ENCODE data around the gene CENPM. TPM values are rescaled to one million over a fixed set of nuclear protein-coding genes. Genes with fewer than 3 reads are reported as not detected.

The CENPM gene
- polyA plus RNA-seq, 1 donor = 15.6 TPM

DNA sequence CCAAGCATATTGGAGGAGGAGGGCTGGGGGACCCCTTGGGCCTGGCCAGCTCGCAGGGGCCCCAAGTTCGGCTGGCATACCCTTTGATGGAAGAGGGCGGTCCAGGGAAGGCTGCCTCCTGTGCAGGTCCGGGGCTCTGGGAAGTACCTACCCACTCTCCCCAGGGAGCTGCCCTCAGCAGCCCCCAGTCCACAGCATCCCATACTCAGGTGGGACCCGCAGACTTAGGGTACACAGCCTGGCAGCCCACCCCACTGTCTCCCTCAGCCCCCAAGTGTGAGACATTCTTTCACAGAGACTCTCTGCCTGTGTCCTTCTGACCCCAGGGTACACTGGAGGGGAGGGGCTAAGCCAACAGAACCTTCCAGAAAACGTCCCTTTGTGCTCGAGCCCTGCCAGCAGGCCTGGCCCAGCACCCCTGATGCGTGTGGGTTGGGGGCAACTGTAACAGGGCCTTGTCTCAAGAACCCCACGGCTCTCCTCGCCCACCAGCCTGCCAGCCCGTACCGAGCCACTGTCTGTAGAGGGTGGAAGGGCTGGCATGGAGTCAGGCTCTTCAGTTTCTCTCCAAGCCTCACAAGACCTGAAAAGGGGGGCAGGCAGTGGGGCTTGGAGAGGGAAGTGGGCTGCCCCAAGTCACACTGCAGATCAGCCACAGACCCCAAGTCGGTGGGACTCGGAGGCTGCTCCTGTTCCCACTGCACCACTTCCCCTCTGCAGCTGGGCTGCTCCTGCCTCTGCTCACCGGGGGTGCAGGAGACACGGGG is 13.4 kb downstream of the CENPM start:
- no peak for DNase-seq

DNA sequence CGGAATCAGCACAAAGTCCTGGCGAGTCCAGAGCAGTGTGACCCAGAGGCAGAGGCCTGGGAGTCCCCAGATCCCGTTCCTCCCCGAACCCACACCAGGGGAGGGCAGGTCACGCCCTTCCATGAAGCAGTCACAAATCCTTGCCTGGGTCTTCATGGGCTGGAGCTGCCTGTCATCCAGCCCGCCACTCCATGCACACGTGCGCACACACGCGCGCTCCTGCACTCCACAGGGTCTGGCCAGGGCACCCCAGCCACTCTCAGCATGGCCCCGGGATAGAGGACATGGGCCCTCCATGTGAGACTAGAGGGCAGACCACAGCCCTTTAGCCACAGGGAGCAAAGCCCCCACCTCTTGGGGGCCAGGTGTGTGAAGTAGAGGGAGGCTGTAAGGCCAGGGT is 14.6 kb downstream of the CENPM start:
- no peak for DNase-seq

DNA sequence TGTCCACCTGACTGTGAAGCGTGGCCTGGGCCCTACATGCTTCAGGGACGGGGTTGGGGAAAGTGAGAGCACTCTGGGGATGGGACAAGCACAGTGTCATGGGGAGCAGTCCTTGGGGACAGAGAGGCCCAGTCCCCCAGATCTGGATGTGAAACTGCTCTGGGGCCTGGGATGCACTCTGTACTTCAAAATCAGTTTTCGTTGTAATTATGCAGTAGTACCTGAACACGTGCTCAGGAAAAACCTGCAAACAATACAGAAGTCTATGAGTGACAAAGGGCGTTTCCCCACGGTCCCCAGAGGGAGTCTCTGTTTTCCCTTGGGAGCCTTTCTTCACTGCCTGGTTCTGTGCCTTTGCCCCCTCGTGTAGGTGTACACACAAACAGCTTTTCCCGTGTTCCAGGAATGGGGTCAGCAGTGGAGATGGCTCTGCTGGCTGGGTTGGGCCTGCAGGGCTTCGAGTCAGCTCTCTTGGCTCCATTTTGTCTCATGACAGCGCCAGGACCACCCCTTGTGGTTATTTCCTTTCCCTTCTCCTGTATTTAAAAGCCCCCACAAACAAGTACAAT is 15.2 kb downstream of the CENPM start:
- DNase-seq = no peak

DNA sequence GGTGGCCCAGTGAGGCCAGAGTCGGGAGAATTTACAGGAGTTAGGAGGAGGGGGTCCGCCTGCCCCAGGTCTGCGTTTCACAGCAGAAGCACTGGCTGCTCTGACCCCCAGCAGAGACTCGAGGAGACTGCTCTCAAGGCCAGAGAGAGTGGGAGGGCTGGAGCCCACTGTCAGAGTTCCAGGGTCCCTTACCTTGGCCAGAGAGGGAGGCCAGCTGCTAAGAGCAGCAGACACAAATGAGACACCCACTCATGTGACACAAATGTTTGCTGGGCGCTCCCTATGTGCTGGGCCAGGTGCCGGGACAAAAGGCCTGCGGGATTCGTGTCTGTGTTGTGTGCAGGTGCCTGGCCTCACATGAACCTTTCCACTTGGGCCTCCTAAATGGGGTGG is 17.5 kb downstream of the CENPM start:
- no peak for DNase-seq

DNA sequence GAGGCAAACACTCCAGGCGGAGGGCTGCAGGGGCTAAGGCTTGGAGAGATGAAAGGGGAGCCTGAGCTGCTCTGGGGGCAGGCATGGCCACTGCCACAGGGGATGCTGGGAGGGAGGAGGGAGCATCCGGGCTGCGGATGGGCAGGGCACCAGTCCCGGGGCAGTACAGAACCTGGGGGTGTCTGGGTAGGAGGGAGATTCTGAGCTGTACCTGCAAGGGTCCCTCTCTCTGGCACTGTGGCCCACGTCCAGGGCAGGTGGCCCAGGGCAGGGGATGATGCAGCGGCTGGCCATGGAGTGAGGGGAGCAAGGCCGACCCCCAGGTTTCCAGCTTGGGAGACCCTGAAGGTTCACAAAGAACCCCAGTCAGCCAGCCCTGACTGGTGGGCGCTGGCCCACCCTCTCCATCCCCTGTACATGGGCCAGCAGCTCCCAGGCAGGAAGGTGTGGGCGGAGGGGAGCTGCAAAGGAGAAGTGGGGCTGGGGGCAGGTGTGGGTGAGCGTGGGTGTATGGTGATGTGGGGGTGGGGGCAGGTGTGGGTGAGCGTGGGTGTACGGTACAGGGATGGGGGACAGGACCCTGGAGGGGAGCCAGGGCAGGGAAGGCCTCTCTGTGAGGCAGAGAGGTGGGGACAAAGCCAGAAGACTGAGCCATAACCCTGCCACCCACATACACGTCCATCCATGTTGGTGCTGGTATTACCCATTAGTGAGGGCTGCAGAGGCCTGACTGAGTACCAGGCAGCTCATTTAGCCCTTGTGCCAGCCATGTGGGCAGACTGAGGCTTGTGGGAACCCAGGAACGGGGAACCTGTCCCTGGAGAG is 18.1 kb downstream of the CENPM start:
- DNase-seq = no peak

DNA sequence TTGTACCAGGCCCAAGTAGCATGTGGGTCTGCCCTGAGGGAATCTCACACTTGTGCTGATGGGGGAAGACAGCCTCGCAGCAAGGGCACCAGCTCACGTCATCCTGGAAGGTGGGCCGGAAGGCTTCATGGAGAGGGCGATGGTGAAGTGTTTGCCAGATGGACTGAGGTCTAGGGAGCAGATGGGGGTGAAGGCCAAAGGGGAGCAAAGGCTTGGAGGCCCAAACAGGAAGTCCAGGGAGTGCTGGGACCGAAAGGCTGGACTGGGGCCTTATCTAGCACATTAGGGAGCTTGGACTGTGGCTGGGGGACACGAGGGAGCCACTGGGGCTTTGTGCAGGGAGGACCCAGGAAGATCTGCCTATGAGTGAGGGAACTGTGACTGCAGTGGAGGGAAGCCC is 19.1 kb downstream of the CENPM start:
- no peak for DNase-seq

DNA sequence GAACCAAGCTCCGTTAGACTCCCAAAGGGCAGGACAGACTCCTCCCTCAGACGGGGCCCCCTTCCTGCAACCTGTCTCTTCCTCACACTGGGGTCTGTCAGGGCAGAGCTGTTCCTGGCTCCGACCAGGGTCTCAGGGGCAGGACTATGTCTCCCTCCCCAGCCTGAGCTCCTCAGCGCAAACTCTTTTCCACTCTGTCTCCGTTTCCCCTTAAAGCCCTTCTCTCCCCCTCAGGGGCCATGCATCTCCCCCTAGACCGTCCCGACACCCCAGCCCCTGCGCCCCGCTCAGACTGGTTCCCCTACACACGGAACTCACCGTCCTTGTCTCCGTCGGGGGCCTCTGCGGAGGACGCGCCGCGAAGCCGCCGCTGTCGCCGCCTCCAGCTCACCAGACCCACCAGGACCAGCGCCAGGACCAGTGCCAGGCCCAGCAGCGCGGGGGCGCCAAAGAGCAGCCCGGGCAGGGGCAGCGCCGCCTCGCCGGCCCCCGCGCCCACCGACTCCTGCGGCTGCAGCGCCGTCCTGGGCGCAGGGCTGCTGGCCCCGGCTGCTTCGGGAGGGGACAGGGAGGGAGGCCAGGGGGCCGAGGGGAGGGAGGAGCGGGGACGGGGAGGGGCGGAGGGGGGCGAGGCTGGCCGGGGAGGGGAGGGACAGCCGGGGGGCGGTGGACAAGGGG is 21.0 kb downstream of the CENPM start:
- DNase-seq = peak; percentile 53

DNA sequence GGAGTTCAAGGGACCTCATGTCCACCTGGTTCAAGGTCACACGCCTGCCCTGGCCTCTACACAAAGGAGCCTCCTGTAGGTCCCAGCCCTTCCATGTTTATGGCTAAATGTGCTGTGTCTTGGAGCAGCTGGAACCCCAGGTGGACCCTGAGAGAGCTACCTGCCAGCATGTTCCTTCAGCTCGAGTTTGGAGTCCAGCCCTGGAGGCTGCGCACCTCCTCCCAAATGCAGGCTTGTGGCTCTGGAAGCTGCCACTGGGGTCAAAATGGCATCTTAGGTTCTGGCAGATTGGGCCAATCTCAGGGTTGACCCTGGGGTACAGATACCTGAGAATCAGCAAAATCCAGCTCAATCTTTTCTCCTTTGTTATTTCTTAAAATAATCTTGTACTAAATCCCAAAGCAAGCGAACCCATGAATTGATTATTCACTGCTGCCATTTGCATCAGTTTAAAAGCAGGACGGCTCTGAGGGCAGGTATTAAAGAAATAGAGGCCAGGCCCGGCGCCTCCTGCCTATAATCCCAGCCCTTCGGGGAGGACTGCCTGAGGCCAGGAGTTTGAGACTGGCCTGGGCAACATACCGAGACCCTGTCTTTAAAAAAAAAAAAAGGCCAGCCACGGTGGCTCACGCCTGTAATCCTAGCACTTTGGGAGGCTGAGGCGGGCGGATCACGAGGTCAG is 23.2 kb downstream of the CENPM start:
- DNase-seq = no peak

DNA sequence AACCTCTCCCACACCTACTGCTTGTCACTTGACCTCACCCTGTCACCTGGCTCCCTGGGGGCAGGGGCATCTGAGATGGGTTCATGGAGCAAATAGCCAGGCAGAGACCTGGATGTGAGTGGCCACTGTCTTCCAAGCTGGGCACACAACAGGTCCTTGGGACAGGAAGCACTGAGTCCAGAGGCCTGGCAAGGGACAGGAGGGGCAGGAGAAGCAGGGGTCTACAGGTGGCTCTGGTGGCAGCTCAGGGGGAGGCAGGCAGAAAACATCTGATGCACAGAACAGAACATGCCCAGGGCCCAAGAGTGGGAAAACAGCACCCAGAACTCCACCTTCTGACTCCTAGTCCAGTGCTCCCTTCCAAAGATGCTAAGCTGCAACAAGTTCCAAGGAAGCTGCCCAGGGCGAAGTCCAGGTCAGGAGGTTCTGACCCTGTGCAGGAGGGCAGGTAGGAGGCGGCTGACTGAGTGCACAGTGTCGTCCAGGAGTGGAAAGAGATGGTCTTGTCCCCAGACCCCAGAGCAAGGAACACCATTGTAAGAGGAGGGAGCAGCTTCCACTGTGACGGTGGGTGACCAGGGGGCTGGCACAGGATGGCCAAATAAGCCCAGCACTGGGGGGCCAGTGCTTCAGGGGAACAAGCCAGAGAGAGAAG is 23.9 kb downstream of the CENPM start:
- DNase-seq = no peak

DNA sequence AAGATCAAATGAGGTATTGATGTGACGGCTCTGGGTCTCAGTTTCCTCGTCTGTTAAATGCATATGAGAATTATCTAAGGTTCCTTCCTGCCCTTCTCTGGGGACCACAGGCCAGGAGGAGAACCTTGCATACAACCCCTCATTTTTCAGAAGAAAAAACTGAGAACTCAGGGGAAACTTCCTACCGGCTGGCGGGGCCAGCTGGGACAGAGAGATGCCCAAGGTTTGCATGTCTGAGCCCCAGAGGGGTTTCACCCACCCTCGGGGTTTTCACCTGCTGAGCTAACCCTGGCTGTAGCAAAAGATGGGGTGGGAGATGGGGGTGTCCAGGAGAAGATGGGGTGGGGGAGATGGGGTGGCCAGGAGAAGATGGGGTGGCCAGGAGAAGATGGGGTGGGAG is 24.6 kb downstream of the CENPM start:
- no peak for DNase-seq

DNA sequence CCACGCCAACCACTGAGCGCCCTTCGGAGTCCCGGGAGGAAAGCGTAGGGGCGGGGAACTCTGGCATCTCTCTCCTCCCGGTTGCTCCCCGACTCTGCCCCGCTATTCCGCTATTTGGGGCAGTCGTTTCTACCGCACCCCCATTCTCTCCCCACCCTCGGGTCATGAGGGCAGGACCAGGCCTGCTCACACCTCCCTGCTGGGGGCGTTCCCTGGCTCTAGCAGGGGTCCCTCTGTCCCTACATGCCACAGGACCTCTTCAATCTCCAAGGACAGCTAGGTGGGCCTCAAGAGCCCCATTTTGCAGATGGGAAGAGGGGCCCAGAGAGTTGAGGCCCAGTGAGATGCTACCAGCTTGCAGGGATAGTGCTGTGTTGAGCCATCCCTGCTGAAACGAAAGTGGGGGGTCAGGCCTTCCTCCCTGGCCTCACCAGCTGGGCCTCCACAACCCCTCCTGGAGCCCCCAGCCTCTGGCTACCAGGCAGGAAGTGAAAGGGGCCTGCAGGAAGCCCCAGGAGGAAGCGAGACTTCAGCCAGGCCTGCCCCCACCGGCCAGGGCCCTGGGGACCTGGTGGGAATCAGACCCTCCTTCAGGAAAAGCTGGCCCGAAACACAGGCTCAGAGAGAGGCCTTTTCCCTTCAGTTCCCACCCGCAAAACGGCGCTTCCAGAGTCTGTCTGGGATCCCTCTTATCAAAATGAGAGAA is 26.5 kb downstream of the CENPM start:
- DNase-seq = no peak

DNA sequence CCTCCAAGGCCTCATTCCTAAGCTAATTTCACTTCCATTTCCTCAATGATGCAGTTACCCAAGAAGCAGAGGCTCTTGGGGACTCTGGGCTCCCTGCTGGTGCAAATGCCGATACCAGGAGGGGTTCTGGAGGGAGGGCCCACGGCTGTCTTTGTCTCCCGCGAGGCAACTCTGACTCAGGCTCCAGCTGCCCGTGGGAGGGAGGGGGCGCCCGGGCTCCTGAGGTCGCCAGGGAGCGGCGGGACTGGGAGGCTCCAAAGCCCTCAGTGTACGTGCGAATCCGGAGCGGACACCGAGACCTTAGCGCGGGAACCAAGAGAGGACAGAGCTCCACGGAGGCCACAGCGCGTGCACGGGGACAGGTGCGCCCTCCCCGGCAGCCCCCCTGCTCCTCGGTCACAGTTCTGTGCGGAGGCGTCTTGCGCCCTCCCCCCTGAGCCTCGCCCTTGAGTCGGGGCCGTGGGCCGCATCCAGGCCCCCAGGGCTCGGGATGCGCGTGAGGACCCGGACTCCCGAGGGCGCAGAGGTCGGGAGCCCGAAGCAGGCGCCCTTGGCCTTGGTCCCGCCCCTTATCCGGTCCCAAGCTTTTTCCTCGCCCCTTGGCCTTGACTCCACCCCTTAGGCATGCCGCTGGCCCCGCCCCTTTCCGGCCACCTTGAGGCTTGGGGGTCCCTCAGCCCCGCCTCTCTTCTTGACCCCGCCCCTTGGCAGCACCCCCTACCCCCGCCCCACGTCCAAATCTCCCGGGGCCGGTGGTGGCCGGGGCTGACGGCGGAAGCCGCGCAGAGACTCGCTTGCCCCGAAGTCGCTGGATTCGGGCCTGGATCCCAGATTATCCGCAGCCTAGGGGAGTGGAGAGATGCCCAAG is 27.4 kb downstream of the CENPM start:
- DNase-seq = peak; percentile 60

DNA sequence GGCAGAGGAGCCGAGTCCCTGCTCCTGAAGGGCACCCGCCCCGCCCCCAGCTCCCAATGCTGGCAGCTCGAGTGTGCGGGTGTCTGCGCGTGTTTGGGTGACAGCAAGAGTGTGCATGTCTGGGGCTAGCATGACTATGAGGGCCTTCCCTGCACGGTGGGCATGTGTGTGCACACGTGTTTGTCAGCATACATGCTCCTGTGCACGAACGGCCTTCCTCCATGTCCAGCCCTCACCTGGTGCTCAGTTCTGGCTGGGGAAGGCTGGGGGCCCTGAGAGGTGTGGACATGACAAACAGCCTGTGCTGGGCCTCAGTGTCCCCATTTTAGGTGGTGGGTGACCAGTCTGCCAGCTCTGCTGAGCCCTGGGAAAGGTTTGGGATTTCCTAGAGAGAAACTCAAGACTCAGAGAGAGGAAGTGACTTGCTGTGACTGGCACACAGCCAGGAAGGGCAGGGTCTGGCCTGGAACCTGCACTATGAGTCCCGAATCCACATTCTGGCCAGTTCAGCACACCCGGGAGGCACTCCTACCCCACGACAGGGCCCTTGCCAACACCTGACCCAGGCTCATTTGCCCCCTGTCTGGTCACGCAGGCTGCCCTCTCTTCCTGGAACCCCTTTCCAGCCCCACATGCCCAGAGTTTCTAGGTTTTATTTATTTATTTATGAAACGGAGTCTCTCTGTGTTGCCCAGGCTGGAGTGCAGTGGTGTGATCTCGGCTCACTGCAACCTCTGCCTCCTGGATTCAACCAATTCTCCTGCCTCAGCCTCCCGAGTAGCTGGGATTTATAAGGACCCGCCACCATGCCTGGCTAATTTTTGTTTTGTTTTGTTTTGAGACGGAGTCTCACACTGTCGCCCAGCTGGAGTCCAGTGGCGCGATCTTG is 28.8 kb downstream of the CENPM start:
- DNase-seq = peak; percentile 53

DNA sequence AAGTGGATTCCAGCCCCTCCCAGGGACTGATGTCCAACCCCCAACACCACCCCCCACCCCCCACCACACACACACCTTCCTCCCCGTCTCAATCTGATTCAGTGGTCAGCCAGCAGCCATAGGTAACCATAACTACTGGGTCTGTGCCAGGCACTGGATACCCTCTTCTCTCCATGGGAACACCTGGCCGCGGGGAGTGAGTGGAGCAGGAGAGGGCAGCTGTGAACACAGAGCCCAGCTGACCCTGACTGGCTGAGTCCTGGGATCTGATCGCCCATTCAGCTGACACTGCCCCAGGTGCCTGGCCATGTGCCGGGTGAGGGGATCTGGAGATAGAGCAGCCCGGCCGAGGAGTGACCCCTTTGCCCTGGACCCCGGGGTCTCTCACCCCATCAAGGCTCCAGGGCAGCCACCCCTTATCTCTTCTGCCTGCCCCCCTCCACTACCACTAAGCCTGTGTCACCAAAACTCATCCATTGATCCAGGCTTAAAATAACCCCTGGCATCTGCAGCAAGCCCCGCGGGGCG is 29.5 kb downstream of the CENPM start:
- DNase-seq = no peak

DNA sequence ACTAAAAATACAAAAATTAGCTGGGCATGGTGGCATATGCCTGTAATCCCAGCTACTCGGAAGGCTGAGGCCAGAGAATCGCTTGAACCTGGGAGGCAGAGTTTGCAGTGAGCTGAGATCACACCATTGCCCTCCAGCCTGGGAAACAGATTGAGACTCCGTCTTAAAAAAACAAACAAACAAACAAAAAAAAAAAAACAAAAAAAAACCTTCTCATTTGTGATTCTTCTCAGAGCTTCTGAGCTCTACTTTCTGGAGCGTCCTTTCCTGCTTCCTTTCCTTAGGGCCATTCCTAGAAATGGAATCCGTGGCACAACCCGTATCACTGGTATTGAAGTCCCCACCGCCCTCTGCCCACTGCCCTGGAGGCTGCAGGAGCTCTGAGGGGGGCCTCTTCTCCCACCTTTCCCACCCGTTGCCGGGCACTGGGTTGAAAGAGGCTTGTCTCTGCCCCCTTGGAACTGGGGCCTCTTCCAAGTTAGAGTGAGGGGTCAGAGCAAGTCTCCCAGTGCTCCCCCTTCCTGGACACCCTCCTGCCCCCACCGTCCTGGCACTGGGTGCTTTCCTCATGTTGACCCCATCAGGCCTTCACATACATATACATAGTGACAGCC is 30.1 kb downstream of the CENPM start:
- no peak for DNase-seq

DNA sequence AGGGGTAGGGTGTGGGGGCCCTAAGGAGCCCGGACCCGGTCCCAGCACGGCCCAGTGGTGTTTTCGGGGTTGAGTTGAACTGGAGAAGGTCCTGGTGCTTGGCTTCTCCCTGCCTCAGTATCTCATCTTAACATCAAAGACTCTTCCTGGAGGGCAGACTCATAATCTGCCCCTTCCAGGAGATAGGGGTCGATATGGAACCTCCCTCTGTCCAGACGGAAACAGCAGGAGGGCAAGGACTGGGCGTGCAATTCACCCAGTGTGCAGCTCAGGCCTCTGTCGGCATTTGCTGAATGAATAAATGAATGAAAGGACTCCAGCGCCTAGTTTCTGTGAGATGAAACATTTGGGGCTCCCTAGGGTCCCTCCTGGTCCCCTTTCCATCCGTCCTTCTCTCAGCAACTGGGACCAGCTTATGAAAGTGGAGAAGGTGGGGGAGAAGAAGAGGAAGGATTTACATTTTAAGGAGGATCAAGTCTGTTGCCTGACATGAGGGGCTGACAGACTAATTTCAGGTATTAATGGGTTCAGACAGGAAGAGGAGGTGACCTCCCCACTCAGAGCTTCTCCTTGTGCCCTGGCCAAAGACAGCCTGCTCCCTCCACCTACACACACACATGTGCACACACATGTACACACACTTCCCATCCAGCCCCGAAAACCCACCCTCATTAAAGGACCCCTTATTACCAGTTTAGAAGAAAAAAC is 31.0 kb downstream of the CENPM start:
- DNase-seq = no peak

DNA sequence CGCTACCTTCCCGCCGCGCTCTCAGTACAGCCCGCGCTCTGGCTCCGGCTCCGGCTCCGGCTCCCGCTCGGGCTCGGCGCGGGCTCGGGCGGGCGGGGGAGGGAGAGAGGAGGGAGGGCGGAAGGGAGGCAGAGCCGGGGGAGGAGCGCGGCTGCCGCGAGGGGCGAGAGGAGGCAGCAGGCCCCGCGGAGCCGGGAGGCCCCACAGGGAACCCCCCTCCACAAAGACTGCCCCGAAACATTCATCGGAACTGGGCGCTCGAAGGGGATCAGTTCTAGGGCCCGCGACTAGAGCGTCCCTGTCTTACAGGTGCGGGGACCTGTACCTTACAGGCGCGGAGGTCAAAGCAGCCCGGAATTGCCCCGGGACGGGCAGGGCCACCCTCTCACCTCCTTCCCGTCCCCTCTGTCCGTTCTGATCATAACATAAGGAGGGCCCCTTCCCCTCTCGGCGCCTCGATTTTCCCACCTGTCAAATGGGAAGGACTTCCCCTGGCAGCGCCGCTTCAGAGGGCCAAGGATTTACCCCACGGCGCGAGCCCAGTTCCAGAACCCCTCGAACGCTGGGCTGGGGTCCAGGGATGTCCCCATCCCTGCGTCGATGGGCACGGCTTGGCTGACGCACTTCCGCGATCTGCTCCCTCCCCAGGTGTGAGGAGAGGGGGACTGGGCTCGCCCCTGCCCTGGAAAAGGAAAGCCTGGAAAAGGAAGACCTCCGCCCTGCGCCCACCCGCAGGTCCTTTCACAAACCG is 31.7 kb downstream of the CENPM start, which contains the start of gene SHISA8:
Gene SHISA8 (minus strand): TSS at position 40 of the 751 bp plus-strand sequence. CDS start 407 bp downstream, outside the sequence.
- DNase-seq = peak; percentile 63

Data from left kidney (tissue), 2 donors.